HL-60/S4 treated with phorbol 12-myristate 13-acetate at 8.2 ng/mL for 4 days and 3 days (cell line): ENCODE measurements around the gene ARMH3.

Experiments used
- in situ Hi-C: fragments of 300-500 bp; cut with MboI; formaldehyde crosslinking; loops from 2 replicates; pipeline ENCODE4 v1.15.0; 2022; ENCODE audit warnings: low sequenced_read_pairs

ARMH3 gene, protein sequence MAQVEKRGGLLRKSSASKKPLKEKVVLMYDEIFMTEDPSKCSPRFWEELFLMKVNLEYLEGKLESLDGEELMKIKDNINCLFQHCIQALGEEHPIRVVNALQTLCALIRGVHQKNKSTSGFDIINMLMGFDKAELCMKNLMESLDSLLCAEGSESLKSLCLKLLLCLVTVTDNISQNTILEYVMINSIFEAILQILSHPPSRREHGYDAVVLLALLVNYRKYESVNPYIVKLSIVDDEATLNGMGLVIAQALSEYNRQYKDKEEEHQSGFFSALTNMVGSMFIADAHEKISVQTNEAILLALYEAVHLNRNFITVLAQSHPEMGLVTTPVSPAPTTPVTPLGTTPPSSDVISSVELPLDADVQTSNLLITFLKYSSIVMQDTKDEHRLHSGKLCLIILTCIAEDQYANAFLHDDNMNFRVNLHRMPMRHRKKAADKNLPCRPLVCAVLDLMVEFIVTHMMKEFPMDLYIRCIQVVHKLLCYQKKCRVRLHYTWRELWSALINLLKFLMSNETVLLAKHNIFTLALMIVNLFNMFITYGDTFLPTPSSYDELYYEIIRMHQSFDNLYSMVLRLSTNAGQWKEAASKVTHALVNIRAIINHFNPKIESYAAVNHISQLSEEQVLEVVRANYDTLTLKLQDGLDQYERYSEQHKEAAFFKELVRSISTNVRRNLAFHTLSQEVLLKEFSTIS

DNA sequence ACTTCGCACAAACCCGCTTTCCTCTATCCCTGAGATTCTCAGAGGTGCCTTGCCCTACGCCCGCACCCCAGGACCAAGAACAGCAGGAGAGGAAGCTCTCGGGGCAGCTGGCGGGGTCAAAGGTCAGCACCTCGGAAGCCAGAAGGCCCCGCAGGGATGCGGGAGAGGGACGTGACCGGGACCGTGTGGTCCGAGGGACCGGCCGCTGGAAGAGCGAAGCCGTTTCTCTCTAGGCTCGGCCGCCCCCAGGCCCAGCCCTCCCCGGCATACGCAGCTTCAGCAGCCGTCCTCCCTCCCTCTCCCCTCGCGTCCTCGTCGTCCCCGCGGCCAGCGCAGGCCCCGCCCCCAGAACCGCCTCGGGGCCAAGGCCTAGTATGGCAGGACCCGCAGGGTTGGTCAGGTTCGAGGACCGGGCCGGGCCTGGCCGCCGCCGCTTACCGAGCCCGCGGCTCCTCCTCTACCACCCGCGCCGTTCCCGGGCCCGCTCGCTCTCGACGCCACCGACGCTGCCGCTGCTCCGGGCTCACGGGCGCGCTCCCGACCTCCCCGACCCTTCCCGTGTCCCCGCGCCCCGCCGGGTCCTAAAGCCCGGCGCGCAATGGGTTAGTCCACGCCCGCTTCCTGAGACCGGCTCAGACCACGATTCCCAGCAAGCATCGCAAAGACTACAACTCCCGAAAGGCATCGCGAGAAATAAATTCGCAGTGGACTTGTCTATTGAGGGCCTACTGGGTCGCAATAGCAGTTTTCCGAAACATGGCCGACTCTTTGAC is at the start of gene ARMH3:
Gene ARMH3, minus strand, starts transcription at position 527 of the 773 bp plus-strand sequence. CDS start 16,059 bp downstream, outside the sequence.
- in situ Hi-C loops: no loop called here

- in situ Hi-C loops: no loop called here
These were observed 46.4 kb upstream of the ARMH3 start for GRCh38 chr10:102102421-102102820.

DNA sequence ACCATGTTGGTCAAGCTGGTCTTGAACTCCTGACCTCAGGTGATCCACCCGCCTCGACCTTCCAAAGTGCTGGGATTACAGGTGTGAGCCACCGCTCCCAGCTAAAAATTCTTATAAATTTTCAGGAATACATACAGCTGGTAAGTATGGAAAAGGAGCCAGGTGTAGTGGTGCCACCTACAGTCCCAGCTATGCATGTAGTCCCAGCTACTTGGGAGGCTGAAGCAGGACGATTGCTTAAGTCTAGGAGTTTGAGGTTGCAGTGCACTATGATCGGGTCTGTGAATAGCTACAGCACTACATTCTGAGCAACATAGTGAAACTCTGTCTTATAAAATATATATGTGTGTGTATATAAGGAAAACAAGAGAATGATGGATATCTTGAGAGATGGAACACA is 45.2 kb upstream of the ARMH3 start:
- in situ Hi-C loops: no loop called here

DNA sequence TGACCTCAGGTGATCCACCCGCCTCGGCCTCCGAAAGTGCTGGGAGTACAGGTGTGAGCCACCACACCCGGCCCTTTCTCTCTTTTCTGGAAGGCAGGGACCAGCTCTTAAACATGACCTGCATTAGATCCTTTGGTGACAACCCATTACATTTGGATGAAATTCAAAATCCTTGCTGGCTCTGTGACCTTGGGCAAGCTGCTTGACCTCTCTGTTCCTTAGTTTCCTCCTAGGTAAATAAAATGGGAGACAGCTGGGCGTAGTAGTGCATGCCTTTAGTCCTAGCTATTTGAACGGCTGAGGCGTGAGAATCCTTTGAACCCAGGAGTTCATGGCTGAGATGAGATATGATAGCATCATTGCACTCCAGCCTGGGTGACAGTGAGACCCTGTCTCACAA is 40.5 kb upstream of the ARMH3 start:
- in situ Hi-C loops: no loop called here

GRCh38 chr10:102090772-102091171 is 34.8 kb upstream of the ARMH3 start:
- in situ Hi-C loops: no loop called here

DNA sequence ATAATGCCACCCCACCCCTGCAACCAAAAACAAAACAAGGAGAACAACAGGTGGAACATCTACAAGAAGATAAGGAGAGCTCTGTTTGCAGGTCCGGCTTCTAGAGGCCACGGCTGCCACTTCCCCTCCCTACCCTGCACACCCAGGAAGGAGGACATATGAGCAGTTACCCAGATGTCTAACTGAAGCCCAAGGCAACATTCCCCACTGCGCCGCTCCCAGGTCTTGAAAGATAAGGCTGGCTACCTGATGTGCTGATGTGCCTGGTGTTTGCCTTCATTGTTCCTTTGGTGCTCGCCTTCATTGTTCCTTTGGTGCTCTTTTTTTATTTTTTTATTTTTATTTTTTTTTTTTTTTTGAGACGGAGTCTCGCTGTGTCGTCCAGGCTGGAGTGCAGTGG is 30.2 kb upstream of the ARMH3 start:
- in situ Hi-C loops: no loop called here

DNA sequence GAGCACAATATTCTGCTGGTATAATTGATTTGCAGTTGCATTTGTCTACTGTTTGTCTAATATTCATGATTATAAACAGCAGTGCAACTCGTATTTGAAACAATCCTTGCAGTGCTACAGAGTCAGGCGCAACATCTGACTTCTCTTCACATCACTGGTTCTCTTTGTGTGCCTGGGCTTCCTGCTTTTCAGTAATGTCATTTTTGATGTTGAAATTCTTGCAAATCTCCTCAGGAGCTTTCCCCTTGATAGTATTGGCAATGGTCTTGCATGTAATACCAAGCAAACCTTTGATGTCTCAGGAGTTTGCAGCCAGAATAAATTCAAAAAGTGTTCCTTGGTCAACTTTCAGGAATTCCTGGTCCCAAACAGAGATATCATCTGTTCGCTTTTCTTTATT is 29.4 kb upstream of the ARMH3 start:
- in situ Hi-C loops: no loop called here

- in situ Hi-C loops: no loop called here
These were observed 27.6 kb upstream of the ARMH3 start for GRCh38 chr10:102083541-102083940.

DNA sequence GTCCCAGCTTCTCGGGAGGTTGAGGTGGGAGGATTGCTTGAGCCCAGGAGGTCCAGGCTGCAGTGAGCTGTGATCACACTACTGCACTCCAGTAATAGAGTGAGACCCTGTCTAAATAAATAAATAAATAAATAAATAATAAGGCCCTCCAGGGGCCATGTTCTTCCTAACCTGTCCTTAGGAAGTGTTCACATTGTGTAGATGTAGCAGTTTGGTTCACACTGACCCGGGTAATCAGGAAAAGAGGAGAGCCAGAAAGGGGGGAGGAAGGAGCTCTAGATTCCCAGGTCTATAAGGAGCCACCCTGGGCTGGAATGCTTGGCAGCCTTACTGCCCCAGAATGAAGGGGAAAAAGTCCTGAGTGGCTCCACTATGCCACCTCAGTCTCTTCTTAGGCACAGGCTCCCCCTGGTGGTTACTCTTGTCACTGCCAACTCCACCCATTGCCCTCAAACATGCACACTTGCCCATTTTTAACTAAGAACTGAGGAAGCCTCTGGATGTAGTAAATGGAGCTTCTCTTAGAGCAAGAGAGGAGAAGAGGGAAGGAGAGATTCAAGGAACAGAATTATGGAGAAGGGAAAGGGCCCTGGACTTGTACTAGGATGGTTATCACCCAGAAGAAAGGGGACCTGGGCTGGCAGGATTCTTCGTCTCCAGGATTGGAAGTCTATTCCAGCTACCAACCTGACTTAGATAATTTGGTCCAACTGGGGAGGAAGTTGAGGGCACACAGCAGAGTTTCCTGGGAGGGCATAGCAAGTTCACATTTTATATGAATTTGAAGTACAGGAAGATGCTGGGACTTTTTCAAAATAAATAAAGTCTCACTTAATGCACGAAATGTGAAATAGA is 16.9 kb upstream of the ARMH3 start:
- in situ Hi-C loops: no loop called here

DNA sequence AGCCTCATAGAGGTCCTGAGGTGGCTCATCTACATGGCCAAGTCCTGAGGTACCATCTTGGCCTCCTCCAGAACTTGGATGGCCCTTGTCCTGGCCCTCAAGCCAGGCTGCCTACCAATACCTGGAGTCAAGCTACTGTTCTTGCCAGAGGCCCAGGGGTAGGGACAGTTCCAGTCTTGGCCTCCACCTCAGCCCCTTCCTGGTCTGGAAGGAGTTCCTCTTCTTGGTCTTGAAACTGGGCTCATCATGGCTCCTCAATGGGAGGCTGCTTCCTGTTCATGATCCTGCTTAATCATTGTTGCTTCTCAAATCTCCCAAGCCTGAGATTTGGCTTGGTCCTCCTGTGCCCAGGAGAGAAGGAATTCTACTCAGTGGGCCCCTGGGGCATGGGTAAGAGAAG is 13.1 kb upstream of the ARMH3 start:
- in situ Hi-C loops: no loop called here

- in situ Hi-C loops: no loop called here
These were observed 12.2 kb upstream of the ARMH3 start for GRCh38 chr10:102068216-102068615.

- in situ Hi-C loops: no loop called here
These were observed 11.3 kb upstream of the ARMH3 start for GRCh38 chr10:102067091-102067916.

GRCh38 chr10:102066399-102067088 is 10.6 kb upstream of the ARMH3 start:
- in situ Hi-C loops: no loop called here

- in situ Hi-C loops: no loop called here
These were observed 9.8 kb upstream of the ARMH3 start for GRCh38 chr10:102065561-102066398.

GRCh38 chr10:102064868-102065560 is 9.0 kb upstream of the ARMH3 start, which contains the start of gene HPS6:
HPS6 (plus strand) TSS chr10:102065349; CDS start chr10:102065475, 126 bp downstream.
- in situ Hi-C loops: no loop called here

GRCh38 chr10:102064503-102064867 is 8.5 kb upstream of the ARMH3 start:
- in situ Hi-C loops: no loop called here

- in situ Hi-C loops: no loop called here
These were observed 4.0 kb upstream of the ARMH3 start for GRCh38 chr10:102059987-102060386.
